ENCODE measurements around the gene SGMS1. TPM values are rescaled to one million over a fixed set of nuclear protein-coding genes. Genes with fewer than 3 reads are reported as not detected.
"Not testable (repeated sequence)": the region's sequence is repeated elsewhere in the genome, so short reads cannot be mapped to it uniquely, and the experiment has no call there.

SGMS1 gene
- total RNA-seq, 2 donors from 2014 or later, result 32.5 to 35.9 TPM

- Histone ChIP-seq H3K9me3 (no peaks in the 10 kb centered on the region), H3K36me3 (no peaks in the 10 kb centered on the region), H3K4me1 (peaks cover 0 to 55% of the 10 kb centered on the region in 2 donors), H3K27ac (no peak overlapping the region), H3K4me3 (no peak overlapping the region), H3K27me3 (no peaks in the 10 kb centered on the region)
- DNase-seq (ENCODE audit: low spot score), result no peak
- no peak for TF ChIP-seq CTCF (IDR thresholded peaks at IDR 0.05)
These were observed 83.0 kb downstream of the SGMS1 start for GRCh38 chr10:50540826-50541122.

- Histone ChIP-seq H3K9me3 (no peaks in the 10 kb centered on the region), H3K27ac (no peak overlapping the region), H3K27me3 (no peaks in the 10 kb centered on the region), H3K4me1 (peaks cover 0 to 49% of the 10 kb centered on the region in 2 donors), H3K4me3 (no peak overlapping the region), H3K36me3 (no peaks in the 10 kb centered on the region)
- DNase-seq (ENCODE audit: low spot score), result no peak
- TF ChIP-seq CTCF (IDR thresholded peaks at IDR 0.05), result no peak
These were observed 83.5 kb downstream of the SGMS1 start for GRCh38 chr10:50540069-50540825.

GRCh38 chr10:50538555-50539398, 85.0 kb downstream of the SGMS1 start:
- no peak for TF ChIP-seq CTCF (IDR thresholded peaks at IDR 0.05)
- no peaks in the 10 kb centered on the region for H3K27me3 ChIP-seq
- no peaks in the 10 kb centered on the region for H3K9me3 ChIP-seq
- H3K36me3 ChIP-seq, result no peaks in the 10 kb centered on the region
- H3K4me1 ChIP-seq, result peaks cover 0 to 35% of the 10 kb centered on the region in 2 donors
- no peak for DNase-seq (ENCODE audit: low spot score)
- peak overlapping the region in 1 of 2 donors; percentile 4 for H3K27ac ChIP-seq
- no peak overlapping the region for H3K4me3 ChIP-seq

GRCh38 chr10:50536617-50537240, 87.0 kb downstream of the SGMS1 start:
- TF ChIP-seq CTCF (IDR thresholded peaks at IDR 0.05), result no peak
- Histone ChIP-seq H3K27me3 (no peaks in the 10 kb centered on the region), H3K4me3 (no peak overlapping the region), H3K9me3 (no peaks in the 10 kb centered on the region), H3K27ac (no peak overlapping the region), H3K4me1 (peaks cover 0 to 23% of the 10 kb centered on the region in 2 donors), H3K36me3 (no peaks in the 10 kb centered on the region)
- no peak for DNase-seq (ENCODE audit: low spot score)

- H3K4me3 ChIP-seq; H3K9me3 ChIP-seq; H3K36me3 ChIP-seq; DNase-seq (ENCODE audit: low spot score); H3K27ac ChIP-seq; H3K27me3 ChIP-seq: not testable (repeated sequence)
- H3K4me1 ChIP-seq, result peaks cover 0 to 11% of the 10 kb centered on the region in 2 donors
These were observed 88.9 kb downstream of the SGMS1 start for GRCh38 chr10:50534748-50535376.

- Histone ChIP-seq H3K36me3 (no peaks in the 10 kb centered on the region), H3K27ac (no peak overlapping the region), H3K27me3 (no peaks in the 10 kb centered on the region), H3K4me3 (no peak overlapping the region), H3K4me1 (no peaks in the 10 kb centered on the region), H3K9me3 (no peaks in the 10 kb centered on the region)
- DNase-seq (ENCODE audit: low spot score), result no peak
- no peak for TF ChIP-seq CTCF (IDR thresholded peaks at IDR 0.05)
These were observed 90.5 kb downstream of the SGMS1 start for GRCh38 chr10:50533296-50533695.

All from right atrium auricular region (tissue), 2 donors.